ENCODE data around the gene SMIM14.

Gene SMIM14

DNA sequence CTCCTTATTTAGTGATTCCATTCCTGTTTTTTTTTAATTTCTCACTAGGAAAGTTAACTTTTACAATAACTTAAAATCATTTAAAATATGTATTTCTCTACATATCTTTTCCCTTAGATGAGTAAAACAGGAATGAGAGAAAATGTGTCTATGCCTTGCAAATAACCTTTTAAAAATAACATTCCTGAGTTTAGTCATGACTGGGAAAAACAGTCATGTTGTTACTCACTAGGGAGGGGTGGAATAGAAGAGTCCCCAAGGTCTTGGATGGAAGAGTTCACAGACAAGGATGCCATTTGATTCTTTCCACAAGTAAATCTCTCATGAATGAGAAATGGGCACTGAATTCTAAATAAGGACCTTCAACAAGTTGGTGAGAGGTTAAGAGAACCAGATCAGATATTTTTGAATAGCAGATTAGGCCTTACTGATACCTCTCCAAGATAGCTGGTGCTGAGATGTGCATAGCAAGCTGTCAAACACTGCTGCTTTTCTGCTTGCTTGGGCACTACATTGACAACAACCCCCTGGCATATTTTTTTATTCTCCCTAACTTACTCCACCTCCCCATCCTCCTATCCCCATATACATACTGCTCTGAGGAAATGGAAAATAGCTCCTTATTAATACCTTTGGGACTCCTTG, 136.5 kb downstream of the SMIM14 start:
- no peak for TF ChIP-seq SIN3A (IDR thresholded peaks at IDR 0.05; ENCODE audit: borderline replicate concordance, insufficient read depth, low read length)
- no peak for TF ChIP-seq FOXP2 (optimal IDR thresholded peaks at IDR 0.05; ENCODE audit: borderline replicate concordance, extremely low read depth, extremely low read length, insufficient read depth)
- TF ChIP-seq POLR2AphosphoS5 (IDR thresholded peaks at IDR 0.05; ENCODE audit: low read depth, low read length), result no peak
- no peak for TF ChIP-seq TAF1 (IDR thresholded peaks at IDR 0.05; ENCODE audit: borderline replicate concordance, insufficient read depth, low read length)
- TF ChIP-seq, protein P1, sequence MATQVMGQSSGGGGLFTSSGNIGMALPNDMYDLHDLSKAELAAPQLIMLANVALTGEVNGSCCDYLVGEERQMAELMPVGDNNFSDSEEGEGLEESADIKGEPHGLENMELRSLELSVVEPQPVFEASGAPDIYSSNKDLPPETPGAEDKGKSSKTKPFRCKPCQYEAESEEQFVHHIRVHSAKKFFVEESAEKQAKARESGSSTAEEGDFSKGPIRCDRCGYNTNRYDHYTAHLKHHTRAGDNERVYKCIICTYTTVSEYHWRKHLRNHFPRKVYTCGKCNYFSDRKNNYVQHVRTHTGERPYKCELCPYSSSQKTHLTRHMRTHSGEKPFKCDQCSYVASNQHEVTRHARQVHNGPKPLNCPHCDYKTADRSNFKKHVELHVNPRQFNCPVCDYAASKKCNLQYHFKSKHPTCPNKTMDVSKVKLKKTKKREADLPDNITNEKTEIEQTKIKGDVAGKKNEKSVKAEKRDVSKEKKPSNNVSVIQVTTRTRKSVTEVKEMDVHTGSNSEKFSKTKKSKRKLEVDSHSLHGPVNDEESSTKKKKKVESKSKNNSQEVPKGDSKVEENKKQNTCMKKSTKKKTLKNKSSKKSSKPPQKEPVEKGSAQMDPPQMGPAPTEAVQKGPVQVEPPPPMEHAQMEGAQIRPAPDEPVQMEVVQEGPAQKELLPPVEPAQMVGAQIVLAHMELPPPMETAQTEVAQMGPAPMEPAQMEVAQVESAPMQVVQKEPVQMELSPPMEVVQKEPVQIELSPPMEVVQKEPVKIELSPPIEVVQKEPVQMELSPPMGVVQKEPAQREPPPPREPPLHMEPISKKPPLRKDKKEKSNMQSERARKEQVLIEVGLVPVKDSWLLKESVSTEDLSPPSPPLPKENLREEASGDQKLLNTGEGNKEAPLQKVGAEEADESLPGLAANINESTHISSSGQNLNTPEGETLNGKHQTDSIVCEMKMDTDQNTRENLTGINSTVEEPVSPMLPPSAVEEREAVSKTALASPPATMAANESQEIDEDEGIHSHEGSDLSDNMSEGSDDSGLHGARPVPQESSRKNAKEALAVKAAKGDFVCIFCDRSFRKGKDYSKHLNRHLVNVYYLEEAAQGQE (IDR thresholded peaks at IDR 0.05; ENCODE audit: insufficient read depth in 1 of 2, low read depth in 2 of 2, low read length in 2 of 2), result no peak

DNA sequence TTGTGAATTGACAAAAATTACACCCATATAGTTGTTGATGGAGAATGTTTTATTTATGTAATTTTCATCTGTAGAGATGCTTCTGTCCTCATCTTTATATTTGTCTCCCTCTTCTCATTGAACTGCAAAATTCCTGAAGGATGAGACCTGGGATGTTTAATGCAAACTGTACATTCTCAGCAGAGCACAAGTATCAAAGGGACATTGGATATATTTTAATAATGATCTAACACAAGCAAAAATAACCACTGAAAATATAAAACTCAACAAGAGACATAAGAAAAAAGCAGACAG, 140.0 kb downstream of the SMIM14 start:
- TF ChIP-seq SIN3A (IDR thresholded peaks at IDR 0.05; ENCODE audit: borderline replicate concordance, insufficient read depth, low read length) (no peak), FOXP2 (optimal IDR thresholded peaks at IDR 0.05; ENCODE audit: borderline replicate concordance, extremely low read depth, extremely low read length, insufficient read depth) (no peak), TAF1 (IDR thresholded peaks at IDR 0.05; ENCODE audit: borderline replicate concordance, insufficient read depth, low read length) (no peak), POLR2AphosphoS5 (IDR thresholded peaks at IDR 0.05; ENCODE audit: low read depth, low read length) (no peak)
- TF ChIP-seq, protein P1 (IDR thresholded peaks at IDR 0.05; ENCODE audit: insufficient read depth in 1 of 2, low read depth in 2 of 2, low read length in 2 of 2), result no peak

DNA sequence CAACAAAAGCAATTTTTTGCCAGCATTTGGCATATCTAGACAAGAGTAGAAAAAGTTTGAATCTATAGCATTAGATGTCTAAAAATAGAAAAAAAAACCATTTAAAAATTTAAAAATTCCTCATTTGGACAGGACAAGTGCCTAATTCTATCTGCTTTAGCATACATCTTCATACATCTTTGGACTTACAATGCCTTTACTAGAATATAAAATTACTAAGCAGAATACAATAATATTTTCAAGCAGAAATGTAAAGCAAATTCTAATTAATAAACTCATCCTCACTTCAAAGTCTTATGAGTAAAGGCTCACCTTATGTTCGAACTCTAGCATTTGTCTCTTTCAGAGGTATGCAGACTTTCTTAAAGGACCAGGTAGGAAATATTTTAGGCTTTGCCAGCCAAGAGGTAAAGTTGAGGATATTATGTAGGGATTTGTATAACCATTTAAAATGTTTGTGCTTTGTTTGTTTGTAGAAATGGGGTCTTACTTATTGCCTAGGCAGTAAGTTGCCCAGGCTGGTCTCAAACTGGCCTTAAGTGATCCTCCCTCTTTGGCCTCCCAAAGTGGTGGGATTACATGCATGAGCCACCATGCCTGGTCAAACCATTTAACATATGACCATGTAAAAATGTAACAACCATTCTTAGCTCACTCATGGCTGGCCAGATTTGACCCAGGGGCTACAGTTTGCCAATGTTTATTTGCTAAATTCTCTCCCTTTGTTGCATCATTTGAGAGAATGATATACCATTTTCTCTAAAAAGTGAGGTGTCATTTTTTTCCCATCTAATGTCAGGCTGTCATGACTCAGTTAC, 140.5 kb downstream of the SMIM14 start:
- no peak for TF ChIP-seq SIN3A (IDR thresholded peaks at IDR 0.05; ENCODE audit: borderline replicate concordance, insufficient read depth, low read length)
- TF ChIP-seq TAF1 (IDR thresholded peaks at IDR 0.05; ENCODE audit: borderline replicate concordance, insufficient read depth, low read length), result no peak
- no peak for TF ChIP-seq FOXP2 (optimal IDR thresholded peaks at IDR 0.05; ENCODE audit: borderline replicate concordance, extremely low read depth, extremely low read length, insufficient read depth)
- no peak for TF ChIP-seq POLR2AphosphoS5 (IDR thresholded peaks at IDR 0.05; ENCODE audit: low read depth, low read length)
- TF ChIP-seq, protein P1 (IDR thresholded peaks at IDR 0.05; ENCODE audit: insufficient read depth in 1 of 2, low read depth in 2 of 2, low read length in 2 of 2), result no peak
